ELR (cell line): ENCODE data around the gene MYRFL.
"Not testable (repeated sequence)": the region's sequence is repeated elsewhere in the genome, so short reads cannot be mapped to it uniquely, and the experiment has no call there.

Experiments
- DNase-seq: peaks from one replicate; pipeline ENCODE4 v3.0.0-alpha.2; 2015; ENCODE audit warnings: low read depth

MYRFL gene

DNA sequence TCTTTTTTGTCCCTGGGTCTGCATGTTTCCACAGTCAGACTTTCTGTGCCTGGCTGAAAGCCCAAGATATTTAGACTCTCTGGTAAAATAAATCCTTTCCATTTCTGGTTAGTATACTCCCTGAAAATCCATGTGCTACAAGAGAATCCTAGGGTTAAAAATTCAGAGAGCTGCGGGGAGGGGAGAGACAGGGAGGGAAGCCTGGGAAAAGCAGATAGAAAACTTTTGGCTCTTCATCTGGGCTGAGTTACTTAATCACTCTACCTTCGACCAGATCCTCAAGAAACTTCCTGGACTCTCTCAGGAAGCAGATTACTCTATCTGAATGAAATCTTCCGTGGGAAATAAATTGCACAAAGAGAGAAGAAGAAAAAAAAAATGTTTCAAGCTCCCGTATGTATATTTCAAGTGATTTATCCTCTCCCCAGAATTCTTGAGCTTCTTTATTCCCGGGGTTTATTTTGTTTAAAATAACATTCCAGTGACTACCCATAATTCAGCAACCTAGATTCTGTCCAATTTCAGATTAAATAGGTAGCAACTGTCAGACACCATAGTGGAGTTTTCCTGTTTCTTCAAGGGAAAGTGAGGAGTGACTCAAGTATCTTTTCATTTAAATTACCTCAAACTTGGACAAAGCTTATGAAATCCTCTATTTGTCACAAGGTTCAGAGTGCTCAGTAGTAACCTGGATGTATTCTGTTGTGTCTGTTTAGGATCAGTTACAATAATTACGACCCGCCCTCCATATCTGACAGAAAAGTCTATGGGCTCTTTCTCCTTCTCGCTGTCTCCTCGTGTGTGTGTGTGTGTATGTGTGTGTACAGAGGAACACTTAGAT, 163.7 kb downstream of the MYRFL start:
- DNase-seq = peak; percentile 6

DNA sequence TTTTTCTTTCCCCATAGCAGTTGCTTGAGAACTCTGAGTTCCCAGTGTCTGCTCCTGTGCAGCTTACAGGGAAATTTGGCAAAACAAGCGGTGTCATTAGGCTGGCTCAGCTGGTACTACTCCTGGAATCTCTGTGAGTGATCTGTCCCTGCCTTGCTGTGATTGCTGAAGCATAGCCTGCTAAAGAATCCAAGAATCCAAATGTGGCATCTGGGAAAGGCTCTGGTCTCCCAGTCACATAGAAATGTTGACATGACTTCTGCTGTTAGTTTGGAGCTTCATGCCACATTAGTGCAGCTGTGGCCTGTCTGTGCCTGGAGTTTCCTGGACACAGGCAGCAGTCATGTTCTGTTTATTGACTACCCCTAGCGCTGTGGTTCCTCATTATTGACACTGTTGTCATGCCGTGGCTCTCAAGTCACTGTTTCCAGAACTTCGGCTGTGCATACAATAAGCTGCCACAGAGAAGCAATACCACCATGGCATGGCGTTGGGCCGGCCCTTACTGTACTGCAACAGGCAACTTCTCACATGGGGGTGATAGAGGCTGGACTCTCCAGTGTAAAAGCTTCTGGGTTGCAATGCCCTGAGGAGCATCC, 166.8 kb downstream of the MYRFL start:
- no peak for DNase-seq

DNA sequence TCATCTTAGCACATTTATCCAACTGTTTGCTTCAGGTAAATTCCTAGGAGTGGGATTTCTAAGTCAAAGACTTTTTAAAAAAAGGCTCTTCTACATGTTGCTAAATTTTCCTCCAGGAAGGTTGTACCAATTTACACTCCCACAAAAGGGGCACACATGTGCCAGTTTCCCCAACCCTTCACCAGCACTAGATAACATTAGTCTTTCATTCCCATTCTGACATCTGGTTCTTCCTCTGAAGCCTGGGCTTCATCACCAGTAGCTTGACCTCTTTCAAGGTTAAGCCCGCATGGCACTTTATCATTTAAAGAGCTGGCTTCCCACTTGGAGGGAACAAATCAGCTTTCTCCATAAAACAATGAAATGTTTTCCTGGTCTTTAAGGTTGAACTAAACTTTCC, 168.4 kb downstream of the MYRFL start:
- no peak for DNase-seq

DNA sequence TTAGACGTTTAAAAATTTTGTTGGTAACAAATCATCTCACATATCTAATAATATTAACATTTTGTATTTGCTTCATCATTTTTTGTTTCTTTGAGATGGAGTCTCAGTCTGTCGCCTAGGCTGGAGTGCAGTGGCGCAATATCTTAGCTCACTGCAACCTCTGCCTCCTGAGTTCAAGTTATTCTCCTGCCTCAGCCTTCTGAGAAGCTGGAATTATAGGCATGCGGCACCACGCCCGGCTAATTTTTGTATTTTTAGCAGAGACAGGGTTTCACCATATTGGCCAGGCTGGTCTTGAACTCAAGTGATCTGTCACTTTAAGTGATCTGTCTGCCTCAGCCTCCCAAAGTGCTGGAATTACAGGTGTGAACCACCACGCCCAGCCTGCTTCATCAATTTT, 169.1 kb downstream of the MYRFL start:
- DNase-seq = not testable (repeated sequence)

DNA sequence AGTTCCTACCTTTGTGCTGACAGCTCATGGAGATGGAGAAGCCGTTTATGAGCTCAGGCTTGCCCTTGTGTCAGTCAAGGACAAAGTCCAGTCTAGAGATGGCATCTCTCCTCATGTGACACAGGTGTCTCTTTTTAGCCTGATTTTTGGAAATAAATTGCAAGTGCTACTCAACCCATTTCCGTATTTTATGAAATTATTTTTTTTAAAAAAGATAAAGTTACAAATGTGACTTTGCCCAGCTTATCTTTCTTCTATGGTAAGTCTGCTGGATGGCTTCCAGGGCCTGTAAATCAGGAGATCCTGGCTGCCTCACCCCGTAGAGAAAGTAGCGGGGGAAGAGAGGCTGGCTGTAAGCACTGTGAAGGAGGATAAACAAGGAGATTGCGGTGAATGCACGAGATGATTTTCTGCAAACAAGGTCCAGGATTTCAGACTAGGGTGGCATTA, 169.7 kb downstream of the MYRFL start:
- DNase-seq = no peak

DNA sequence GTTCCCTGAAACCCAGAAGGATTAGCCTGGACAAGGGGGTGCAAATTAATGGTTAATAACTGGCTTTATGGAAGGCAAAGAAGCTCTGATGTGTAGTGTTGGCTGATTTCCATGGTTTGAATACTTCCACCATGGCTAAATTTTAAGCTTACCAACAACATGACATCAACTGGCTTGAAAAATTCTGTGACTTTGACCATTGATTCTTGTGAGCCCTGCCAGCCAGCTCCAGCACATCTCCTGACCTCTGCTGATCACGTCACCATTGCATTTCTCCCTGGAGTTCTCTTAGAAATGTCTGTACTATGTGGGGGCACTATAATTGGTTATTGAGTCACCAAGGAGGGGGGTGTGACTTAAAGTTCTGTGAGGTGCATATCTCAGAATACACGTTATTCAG, 171.2 kb downstream of the MYRFL start:
- DNase-seq = no peak

DNA sequence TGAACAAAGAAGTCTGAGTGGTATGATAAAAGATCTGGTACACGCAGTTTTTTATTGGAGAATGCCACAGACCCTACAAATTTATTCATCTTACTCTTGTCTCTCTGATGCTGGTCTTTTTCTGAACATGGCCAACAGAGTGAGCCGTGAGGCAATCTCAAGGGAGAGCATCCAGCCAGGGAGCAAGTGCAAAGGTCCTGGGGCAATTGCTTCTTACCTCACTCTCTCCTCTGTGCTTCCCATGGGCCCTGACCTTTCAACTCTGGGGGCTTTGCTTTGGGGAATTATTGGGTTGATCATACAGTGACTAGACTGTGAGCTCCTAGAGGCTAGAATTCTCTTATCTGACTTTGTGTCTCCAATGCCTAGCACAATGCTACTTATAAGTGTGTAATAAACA, 171.7 kb downstream of the MYRFL start:
- DNase-seq = no peak

DNA sequence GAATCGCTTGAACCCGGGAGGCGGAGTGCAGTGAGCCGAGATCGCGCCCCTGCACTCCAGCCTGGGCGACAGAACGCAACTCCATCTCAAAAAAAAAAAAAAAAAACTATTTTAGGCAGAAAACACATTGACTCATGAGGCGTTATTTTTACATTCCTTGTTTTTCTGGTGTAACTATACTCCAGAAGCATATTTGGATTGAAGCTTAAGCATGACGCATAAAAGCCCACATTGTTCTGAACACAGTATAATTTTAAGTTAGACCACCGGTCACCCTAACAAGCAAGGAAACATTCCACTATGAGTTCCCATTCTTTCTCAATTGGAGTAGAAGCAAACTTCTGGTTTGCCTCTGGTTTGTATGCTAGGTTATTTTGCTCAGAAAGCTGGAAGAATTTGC, 173.0 kb downstream of the MYRFL start:
- no peak for DNase-seq

DNA sequence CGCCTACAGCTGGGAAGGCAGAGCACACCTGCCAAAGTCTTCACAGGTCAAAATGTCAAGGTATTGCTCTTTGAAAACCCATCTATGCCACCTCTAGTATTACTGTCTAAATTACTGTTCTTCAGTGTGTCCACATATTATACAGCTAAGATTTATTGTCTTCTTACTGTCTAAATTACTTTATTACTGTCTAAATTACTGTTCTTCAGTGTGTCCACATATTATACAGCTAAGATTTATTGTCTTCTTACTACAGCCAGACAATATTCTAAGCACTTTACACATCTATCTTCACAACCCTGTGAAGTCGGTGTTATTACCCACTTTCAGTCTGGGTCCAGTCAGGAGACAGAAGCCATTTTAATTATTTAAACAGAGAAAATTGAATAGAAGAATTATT, 173.9 kb downstream of the MYRFL start:
- DNase-seq = no peak

DNA sequence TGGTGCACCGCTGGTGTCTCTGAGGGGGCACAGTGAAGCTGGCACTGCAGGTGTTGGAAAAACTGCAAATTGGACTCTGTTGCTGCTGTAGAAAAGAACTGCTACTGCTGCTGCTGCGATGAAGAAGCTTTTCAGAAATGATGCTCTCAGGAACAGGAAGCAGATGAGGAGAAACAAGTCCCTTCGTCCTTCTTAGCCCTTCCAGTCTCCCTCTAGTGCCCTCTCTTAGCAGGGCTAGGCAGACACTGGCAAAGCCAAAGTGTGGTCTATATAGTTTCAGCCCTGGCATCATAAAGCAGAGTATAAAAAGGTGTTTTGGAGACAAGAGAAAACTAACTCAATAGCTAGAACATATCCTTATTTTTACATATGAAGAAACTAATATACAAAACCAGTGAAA, 174.5 kb downstream of the MYRFL start:
- no peak for DNase-seq

DNA sequence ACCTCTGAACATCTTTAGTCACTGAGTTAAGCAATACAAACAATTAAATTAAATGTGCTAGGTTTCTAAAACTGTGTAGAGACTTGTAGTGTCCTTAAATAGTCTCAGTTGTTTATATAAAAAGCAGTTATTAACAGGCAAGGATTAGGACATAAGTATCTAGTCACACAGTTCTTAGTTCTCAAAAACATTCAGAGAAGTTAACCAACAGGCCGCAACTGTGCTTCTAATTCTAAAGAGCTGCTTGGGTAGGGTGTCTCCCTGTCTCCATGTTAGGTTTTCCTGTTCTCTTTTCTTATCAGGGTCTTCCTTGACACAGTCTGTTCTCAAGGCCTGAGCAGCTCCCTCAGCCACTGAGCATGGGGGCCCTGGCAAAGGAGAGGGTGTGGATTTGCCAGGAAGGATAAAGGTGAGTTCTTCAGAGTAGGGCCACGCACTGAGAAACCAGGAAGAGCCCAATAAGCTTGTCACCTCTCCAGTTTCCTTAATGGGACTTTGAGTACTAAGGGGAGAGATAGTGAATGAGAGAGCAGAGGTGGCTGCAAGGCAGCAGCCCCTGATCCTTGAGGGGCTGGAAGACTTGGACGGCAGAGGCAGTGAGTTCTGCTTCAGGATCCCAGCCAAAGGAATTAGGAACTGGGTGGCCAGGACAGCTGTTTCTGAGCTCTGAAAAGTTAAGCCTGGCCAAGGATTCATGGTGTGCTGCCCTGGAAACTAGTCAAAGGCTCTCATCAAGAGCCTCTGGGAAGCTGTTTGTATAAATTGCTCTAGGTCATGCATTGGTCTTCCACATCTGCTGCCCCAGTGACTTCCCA, 177.3 kb downstream of the MYRFL start:
- no peak for DNase-seq

DNA sequence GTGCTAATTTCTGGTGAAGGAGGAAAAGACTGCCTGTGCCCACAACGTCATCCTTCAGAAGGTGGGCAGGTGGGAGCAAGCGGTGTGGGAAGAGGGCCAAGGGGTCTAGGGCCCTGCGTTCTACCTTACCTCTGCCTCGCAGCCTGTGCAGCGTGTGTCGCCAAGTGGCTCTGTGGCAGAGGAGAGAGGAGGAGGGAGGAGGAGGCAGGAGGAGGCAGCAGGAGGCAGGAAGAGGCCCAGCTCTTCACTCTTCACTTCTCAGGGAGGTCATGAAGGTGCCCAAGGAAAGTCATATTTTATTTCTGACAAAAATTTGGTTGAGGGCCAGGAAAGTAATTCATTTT, 177.9 kb downstream of the MYRFL start:
- no peak for DNase-seq

DNA sequence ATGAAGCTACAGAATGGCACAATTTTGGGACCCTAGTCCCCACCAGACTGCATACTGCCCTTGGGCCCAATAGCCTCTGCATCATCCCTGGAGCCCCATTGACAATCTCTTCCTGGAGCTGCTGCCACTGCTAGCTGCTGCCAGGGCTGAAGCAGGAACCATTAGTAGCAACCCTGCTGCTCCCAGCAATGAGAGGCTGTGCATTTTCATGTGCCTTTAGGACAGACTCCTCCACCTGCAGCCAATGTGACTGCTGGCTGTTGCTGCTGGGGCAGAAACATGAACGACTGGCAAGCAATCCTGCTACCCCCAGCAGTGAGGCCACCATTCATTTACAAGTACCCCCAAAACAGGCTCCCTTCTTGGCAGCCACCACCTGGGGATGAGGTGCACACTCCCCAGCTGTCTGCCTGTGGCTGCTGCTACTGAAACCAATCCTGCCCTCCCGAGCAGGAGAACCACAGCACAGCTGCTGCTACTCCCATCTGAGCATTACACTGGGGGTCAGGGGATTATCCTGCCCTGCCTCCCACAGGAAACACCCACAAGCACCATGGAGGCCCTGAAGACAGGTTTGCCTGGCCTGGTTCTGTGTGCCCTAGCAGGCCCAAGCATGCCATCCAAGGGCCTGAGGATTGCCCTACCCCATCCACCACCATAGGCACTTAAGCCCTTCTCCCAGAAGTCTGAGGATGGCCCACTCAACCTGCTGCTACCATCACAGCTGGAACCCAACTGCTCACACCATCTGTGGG, 181.0 kb downstream of the MYRFL start:
- DNase-seq = no peak

DNA sequence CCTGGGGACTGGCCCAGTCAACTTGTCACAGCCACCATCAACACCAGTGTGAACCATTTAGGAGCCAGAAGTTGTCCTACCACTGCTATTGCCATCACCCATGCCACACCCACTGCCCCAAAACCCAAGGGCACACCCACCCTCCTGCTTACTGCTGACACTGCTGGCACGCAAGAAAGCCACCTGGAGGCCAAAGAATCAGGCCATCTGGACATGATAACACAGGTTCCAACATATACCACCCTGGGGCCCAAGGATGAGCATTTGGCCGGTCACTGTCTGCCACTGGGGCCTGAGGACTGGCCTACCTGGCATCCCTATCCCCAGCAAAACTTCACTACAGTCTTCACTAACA, 181.6 kb downstream of the MYRFL start:
- DNase-seq = no peak

DNA sequence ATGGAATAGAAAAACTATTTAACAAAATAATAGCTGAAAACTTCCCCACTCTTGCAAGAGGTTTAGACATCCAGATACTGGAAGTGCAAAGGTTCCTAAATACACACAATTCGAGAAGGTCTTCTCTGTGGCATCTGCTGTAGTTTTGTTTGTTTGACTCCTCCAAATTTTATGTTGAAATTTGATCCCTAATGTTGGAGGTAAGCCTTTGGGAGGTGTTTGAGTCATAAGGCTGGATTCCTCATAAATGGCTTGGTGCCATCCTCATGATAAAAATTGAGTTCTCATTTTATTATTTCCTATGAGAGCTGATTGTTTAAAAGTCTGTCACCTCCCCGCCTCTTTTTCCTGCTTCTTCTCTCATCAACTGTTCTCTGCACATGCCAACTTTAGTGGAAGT, 182.7 kb downstream of the MYRFL start:
- DNase-seq = no peak
